HG03139 (cell line): ENCODE results near the gene SPECC1.
"Not testable (repeated sequence)": the region's sequence is repeated elsewhere in the genome, so short reads cannot be mapped to it uniquely, and the experiment has no call there.

Experiments used
- ATAC-seq: cut with Tn5 transposase; IDR thresholded peaks from one replicate; pipeline ENCODE4 v1.9.1; 2021; ENCODE audit not compliant: unreplicated experiment

SPECC1 gene

GRCh38 chr17:20125724-20126123 lies 116.6 kb downstream of the SPECC1 start:
- ATAC-seq: no peak

GRCh38 chr17:20127360-20128035 lies 118.3 kb downstream of the SPECC1 start:
- no peak for ATAC-seq

GRCh38 chr17:20128036-20128667 lies 119.0 kb downstream of the SPECC1 start:
- no peak for ATAC-seq

- no peak for ATAC-seq
These were observed 124.4 kb downstream of the SPECC1 start for GRCh38 chr17:20133517-20133916.

GRCh38 chr17:20141198-20141972 lies 132.2 kb downstream of the SPECC1 start:
- ATAC-seq: no peak

- no peak for ATAC-seq
These were observed 133.1 kb downstream of the SPECC1 start for GRCh38 chr17:20142268-20142667.

GRCh38 chr17:20143740-20144139 lies 134.6 kb downstream of the SPECC1 start:
- no peak for ATAC-seq

GRCh38 chr17:20145567-20145966 lies 136.4 kb downstream of the SPECC1 start:
- ATAC-seq: no peak

GRCh38 chr17:20149251-20149650 lies 140.1 kb downstream of the SPECC1 start:
- ATAC-seq: no peak

- ATAC-seq: no peak
These were observed 142.0 kb downstream of the SPECC1 start for GRCh38 chr17:20151174-20151573.

- no peak for ATAC-seq
These were observed 144.1 kb downstream of the SPECC1 start for GRCh38 chr17:20153231-20153630.

GRCh38 chr17:20154286-20155000 lies 145.3 kb downstream of the SPECC1 start:
- ATAC-seq: no peak

GRCh38 chr17:20155258-20156195 lies 146.4 kb downstream of the SPECC1 start:
- peak; percentile 89 for ATAC-seq

- peak; percentile 25 for ATAC-seq
These were observed 147.2 kb downstream of the SPECC1 start for GRCh38 chr17:20156196-20157000.

- ATAC-seq: no peak
These were observed 147.8 kb downstream of the SPECC1 start for GRCh38 chr17:20157001-20157310.

GRCh38 chr17:20158580-20158979 lies 149.4 kb downstream of the SPECC1 start:
- ATAC-seq: no peak

- ATAC-seq: no peak
These were observed 150.4 kb downstream of the SPECC1 start for GRCh38 chr17:20159406-20160069.

- not testable (repeated sequence) for ATAC-seq
These were observed 156.4 kb downstream of the SPECC1 start for GRCh38 chr17:20165516-20165915.

- no peak for ATAC-seq
These were observed 160.9 kb downstream of the SPECC1 start for GRCh38 chr17:20170085-20170484.
